Spinal cord (tissue), 10 donors: ENCODE results near the gene CNOT9. TPM values are rescaled to one million over a fixed set of nuclear protein-coding genes. Genes with fewer than 3 reads are reported as not detected.
A peak's percentile ranks its signal among the peaks of the same experiment; 100 is the strongest.
"Not testable (repeated sequence)": the region's sequence is repeated elsewhere in the genome, so short reads cannot be mapped to it uniquely, and the experiment has no call there.

Experiments used
- DNase-seq, 6 donors: peaks; one replicate each; pipeline versions ENCODE4 v3.0.0 to v3.0.0-alpha.2; 2013 to 2015; ENCODE audit warnings: low spot score in 6 of 6, low read depth in 4 of 6
- H3K27ac ChIP-seq: one replicate; pipeline ENCODE4 v1.5.1; 2013; ENCODE audit warnings: low read depth, low read length, control low read depth
- H3K27me3 ChIP-seq: one replicate; pipeline ENCODE4 v1.6.1; 2013; ENCODE audit warnings: low read length; ENCODE audit not compliant: control insufficient read depth, insufficient read depth
- H3K36me3 ChIP-seq: one replicate; pipeline ENCODE4 v1.6.1; 2013; ENCODE audit warnings: low read length; ENCODE audit not compliant: control insufficient read depth, insufficient read depth
- H3K4me1 ChIP-seq: one replicate; pipeline ENCODE4 v1.6.1; 2013; ENCODE audit warnings: low read length; ENCODE audit not compliant: control insufficient read depth, insufficient read depth
- H3K4me3 ChIP-seq: one replicate; pipeline ENCODE4 v1.5.1; 2013; ENCODE audit warnings: low read depth, low read length, control low read depth
- H3K9me3 ChIP-seq: one replicate; pipeline ENCODE4 v1.6.1; 2013; ENCODE audit warnings: low read length; ENCODE audit not compliant: control insufficient read depth, insufficient read depth
- WGBS: methylation state at CpG from one replicate; pipeline ENCODE4 v1.1.5; 2013; ENCODE audit warnings: missing lambda C conversion rate; ENCODE audit not compliant: insufficient coverage; 5-methylcytosine and 5-hydroxymethylcytosine counted together
- long read RNA-seq, 4 donors: transcript quantifications; one replicate each; lab custom pipeline, GENCODE V29; 2026
- polyA plus RNA-seq, 2 donors: library from polyadenylated mRNA; unstranded; fragments of 120-200 nt; gene quantifications; one replicate each; pipeline ENCODE4 v1.2.1, GENCODE V29; 2013; ENCODE audit not compliant: insufficient read length in 2 of 2
- total RNA-seq, 2 donors: library from RNA; depleted of rRNA in 1 of 2; stranded (reverse); fragments of 120-200 nt in 1 of 2; fragments of >200 nt in 1 of 2; gene quantifications; one replicate each; pipeline versions ENCODE4 v1.2.3 to v1.2.4, GENCODE V29; 2013 to 2014
- donor health status: healthy.

The CNOT9 gene, protein sequence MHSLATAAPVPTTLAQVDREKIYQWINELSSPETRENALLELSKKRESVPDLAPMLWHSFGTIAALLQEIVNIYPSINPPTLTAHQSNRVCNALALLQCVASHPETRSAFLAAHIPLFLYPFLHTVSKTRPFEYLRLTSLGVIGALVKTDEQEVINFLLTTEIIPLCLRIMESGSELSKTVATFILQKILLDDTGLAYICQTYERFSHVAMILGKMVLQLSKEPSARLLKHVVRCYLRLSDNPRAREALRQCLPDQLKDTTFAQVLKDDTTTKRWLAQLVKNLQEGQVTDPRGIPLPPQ
- 10 to 100 TPM; 37.9 to 47.0 TPM for total RNA-seq
- polyA plus RNA-seq: 10 to 100 TPM; 54.1 to 54.3 TPM
- long read RNA-seq, donor 1, transcript CNOT9-202 (8 exons, 1,126 nt): major isoform, 6 of 12 reads
- long read RNA-seq, donor 1, partial matches to known transcripts: 6 of 12 reads
- long read RNA-seq, donor 1, other reads (novel, unspliced or antisense): 0 of 12 reads
- long read RNA-seq, donor 2, full-length matches to known transcripts: 3 of 3 reads
- long read RNA-seq, donor 2, partial matches to known transcripts: 0 of 3 reads
- long read RNA-seq, donor 2, other reads (novel, unspliced or antisense): 0 of 3 reads
- long read RNA-seq, donor 3, full-length matches to known transcripts: 6 of 11 reads
- long read RNA-seq, donor 3, partial matches to known transcripts: 5 of 11 reads
- long read RNA-seq, donor 3, other reads (novel, unspliced or antisense): 0 of 11 reads
- long read RNA-seq, donor 4, full-length matches to known transcripts: 4 of 9 reads
- long read RNA-seq, donor 4, partial matches to known transcripts: 5 of 9 reads
- long read RNA-seq, donor 4, other reads (novel, unspliced or antisense): 0 of 9 reads

DNA sequence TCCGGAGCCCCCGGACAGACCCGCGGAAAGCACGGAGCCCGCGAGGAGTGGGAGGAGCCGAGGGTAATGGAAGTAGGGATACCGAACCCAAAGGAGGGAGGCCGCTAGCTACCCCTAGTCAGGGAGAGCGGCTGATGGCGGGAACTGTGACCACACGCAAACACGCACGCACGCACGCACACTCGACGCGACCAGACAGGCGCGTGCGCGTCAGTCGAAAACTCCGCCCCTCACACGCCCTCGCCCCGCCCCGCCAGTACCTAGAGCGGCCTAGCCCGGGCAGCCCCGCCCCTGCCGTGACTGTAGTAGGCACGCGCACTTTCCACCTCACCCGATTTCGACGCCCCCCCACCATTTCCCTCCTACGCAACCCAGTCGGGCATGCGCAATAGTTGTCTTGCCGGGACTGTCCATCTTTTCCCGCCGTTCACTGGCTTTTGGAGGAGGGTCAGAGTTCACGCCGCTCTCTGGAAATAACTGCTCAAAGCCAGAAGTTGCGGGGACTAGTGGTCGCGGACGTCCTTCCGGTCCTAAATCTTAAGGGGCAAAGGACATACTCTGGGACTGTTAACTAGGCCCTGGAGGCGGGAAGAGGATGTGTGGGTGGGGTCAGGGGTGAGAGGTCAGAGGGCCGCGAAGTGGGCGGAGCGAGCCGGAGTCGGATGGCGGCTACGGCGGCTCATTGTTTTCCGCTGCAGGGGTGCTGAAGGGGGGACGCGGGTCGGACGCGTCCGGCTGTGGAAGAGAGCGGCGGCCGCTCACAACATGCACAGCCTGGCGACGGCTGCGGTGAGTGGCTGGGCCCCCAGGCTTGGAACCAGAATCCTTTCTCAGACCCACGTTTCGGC lies at the start of gene CNOT9, which contains the start of gene USP37:
Gene CNOT9, plus strand, starts transcription at position 650 of the 848 bp plus-strand sequence. Its CDS starts 116 bp downstream, at position 766.
Gene USP37, minus strand, starts transcription at position 162 of the 848 bp plus-strand sequence. CDS start 9,698 bp downstream, outside the sequence.
- H3K4me3 ChIP-seq: peak within 1 kb of the TSS; percentile 89
- peak; percentile 91 to 100 (median 96) for DNase-seq
- no peaks in the 10 kb centered on the region for H3K27me3 ChIP-seq
- WGBS: under 1% methylated on average over 76 of the region's 77 CpGs
- no peaks in the 10 kb centered on the region for H3K9me3 ChIP-seq
- H3K4me1 ChIP-seq: peaks cover 11% of the 10 kb centered on the region
- H3K27ac ChIP-seq: peak within 1 kb of the TSS; percentile 97
- peaks cover 8% of the 10 kb centered on the region for H3K36me3 ChIP-seq

GRCh38 chr2:218518876-218519275 lies 49.8 kb upstream of the CNOT9 start:
- H3K36me3 ChIP-seq: peaks cover 13% of the 10 kb centered on the region
- no peaks in the 10 kb centered on the region for H3K4me1 ChIP-seq
- peaks cover 1% of the 10 kb centered on the region for H3K9me3 ChIP-seq
- no peak overlapping the region for H3K27ac ChIP-seq
- no peak for DNase-seq
- no CpG with 5 or more reads among the region's 1 CpG for WGBS
- no peak overlapping the region for H3K4me3 ChIP-seq
- H3K27me3 ChIP-seq: no peaks in the 10 kb centered on the region

DNA sequence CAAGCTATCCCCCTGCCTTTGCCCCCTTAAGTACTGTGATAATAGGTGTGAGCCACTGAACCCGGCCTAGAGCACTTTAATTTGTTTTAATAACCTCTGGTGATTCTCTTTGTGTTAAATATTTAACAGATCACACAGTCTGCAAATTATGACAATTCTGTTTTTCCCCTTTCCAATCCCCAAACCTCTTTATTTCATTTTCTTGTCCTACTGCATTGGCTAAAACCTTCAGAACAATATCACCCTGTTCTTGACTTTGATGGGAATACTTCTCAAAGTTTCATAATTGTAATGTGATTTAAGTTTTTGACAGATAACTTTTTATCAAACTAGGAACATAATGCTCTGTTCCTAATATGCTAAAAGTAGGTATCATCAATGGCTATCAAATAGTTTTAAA lies 45.0 kb upstream of the CNOT9 start:
- no peaks in the 10 kb centered on the region for H3K27me3 ChIP-seq
- H3K27ac ChIP-seq: no peak overlapping the region
- H3K4me3 ChIP-seq: no peak overlapping the region
- no CpG with 5 or more reads among the region's 1 CpG for WGBS
- peaks cover 32% of the 10 kb centered on the region for H3K36me3 ChIP-seq
- no peaks in the 10 kb centered on the region for H3K4me1 ChIP-seq
- DNase-seq: no peak
- peaks cover 1% of the 10 kb centered on the region for H3K9me3 ChIP-seq

DNA sequence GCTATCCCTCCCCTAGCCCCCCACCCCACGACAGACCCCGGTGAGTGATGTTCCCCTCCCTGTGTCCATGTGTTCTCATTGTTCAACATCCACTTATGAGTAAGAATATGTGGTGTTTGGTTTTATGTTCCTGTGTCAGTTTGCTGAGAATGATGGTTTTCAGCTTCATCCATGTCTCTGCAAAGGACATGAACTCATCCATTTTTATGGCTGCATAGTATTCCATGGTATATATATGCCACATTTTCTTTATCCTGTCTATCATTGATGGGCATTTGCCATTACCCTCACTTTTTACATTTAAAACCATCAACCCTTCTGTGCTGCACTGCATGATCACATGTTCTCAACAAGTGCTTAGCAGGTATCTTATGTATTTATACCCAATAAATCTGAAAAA lies 40.2 kb upstream of the CNOT9 start:
- not testable (repeated sequence) for DNase-seq, H3K27ac ChIP-seq, H3K4me3 ChIP-seq, H3K9me3 ChIP-seq, H3K4me1 ChIP-seq, H3K27me3 ChIP-seq
- H3K36me3 ChIP-seq: peaks cover 32% of the 10 kb centered on the region
- WGBS: no CpG with 5 or more reads among the region's 2 CpGs

GRCh38 chr2:218529990-218530389 lies 38.6 kb upstream of the CNOT9 start:
- no peak for DNase-seq
- H3K4me3 ChIP-seq: no peak overlapping the region
- no peaks in the 10 kb centered on the region for H3K27me3 ChIP-seq
- H3K9me3 ChIP-seq: no peaks in the 10 kb centered on the region
- WGBS: no CpG with 5 or more reads among the region's 2 CpGs
- H3K36me3 ChIP-seq: peaks cover 30% of the 10 kb centered on the region
- H3K27ac ChIP-seq: no peak overlapping the region
- no peaks in the 10 kb centered on the region for H3K4me1 ChIP-seq

GRCh38 chr2:218536804-218537494 lies 31.7 kb upstream of the CNOT9 start:
- WGBS: 100% methylated on average over 2 of the region's 6 CpGs

GRCh38 chr2:218540015-218540414 lies 28.6 kb upstream of the CNOT9 start:
- Histone ChIP-seq H3K27me3 (no peaks in the 10 kb centered on the region), H3K9me3 (no peaks in the 10 kb centered on the region), H3K27ac (no peak overlapping the region), H3K4me1 (no peaks in the 10 kb centered on the region), H3K4me3 (no peak overlapping the region), H3K36me3 (peaks cover 39% of the 10 kb centered on the region)
- WGBS: 57% methylated on average over 2 of the region's 3 CpGs
- no peak for DNase-seq

More at GRCh38 chr2:218536804-218537494, 31.7 kb upstream of the CNOT9 start:
- Histone ChIP-seq H3K4me3 (no peak overlapping the region), H3K4me1 (no peaks in the 10 kb centered on the region), H3K9me3 (no peaks in the 10 kb centered on the region), H3K27ac (no peak overlapping the region), H3K27me3 (no peaks in the 10 kb centered on the region), H3K36me3 (peaks cover 29% of the 10 kb centered on the region)
- no peak for DNase-seq

DNA sequence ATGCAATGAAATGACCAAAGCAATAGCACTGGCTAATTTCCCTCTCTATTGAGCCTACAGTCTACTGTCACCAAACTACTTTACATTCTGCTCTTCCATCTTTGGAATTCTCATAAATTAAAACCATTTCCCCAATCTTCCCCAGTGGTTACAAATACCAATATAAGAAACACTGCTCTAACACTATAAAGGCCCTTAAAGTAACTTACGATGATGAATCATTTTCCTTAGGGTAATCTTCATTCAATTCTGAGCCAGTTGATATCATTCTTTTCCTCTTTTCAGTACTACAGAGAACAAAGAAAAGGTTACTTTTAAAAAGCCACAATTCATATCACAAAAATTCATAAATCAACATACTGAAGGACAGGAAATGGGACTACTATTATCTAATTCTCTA lies 22.6 kb upstream of the CNOT9 start:
- WGBS: 100% methylated on average over 1 of the region's 1 CpG
- Histone ChIP-seq H3K27me3 (no peaks in the 10 kb centered on the region), H3K4me1 (no peaks in the 10 kb centered on the region), H3K4me3 (no peak overlapping the region), H3K36me3 (peaks cover 30% of the 10 kb centered on the region), H3K9me3 (no peaks in the 10 kb centered on the region), H3K27ac (no peak overlapping the region)
- DNase-seq: no peak
